NCI-H748 treated with DMSO at 0.1 percent for 48 hours (cell line): Measurements from ENCODE around the gene TTN.

ENCODE experiments used
- DNase-seq: peaks from one replicate; lab custom pipeline; 2025; lab: John Stamatoyannopoulos, UW

TTN gene

GRCh38 chr2:178811901-178812300 is 4.7 kb upstream of the TTN start:
- DNase-seq, result no peak

GRCh38 chr2:178811045-178811444 is 3.8 kb upstream of the TTN start:
- DNase-seq, result no peak

GRCh38 chr2:178810422-178810821 is 3.2 kb upstream of the TTN start:
- no peak for DNase-seq

- DNase-seq, result no peak
Measured at GRCh38 chr2:178806543-178806942, 680 bp downstream of the TTN start.

- no peak for DNase-seq
Measured at GRCh38 chr2:178805457-178805856, 1.8 kb downstream of the TTN start.

- peak; percentile 5 for DNase-seq
Measured at GRCh38 chr2:178804791-178805190, 2.4 kb downstream of the TTN start.

- DNase-seq, result no peak
Measured at GRCh38 chr2:178800510-178800909, 6.7 kb downstream of the TTN start.

GRCh38 chr2:178799305-178799704 is 7.9 kb downstream of the TTN start:
- no peak for DNase-seq

- DNase-seq, result peak; percentile 35
Measured at GRCh38 chr2:178796079-178796677, 11.0 kb downstream of the TTN start.

- no peak for DNase-seq
Measured at GRCh38 chr2:178787934-178788333, 19.3 kb downstream of the TTN start.

GRCh38 chr2:178787155-178787554 is 20.1 kb downstream of the TTN start:
- DNase-seq, result no peak

- no peak for DNase-seq
Measured at GRCh38 chr2:178783889-178784288, 23.3 kb downstream of the TTN start.

- no peak for DNase-seq
Measured at GRCh38 chr2:178782236-178782635, 25.0 kb downstream of the TTN start.

- no peak for DNase-seq
Measured at GRCh38 chr2:178777577-178777976, 29.6 kb downstream of the TTN start.

GRCh38 chr2:178776751-178777150 is 30.5 kb downstream of the TTN start:
- DNase-seq, result no peak

- DNase-seq, result no peak
Measured at GRCh38 chr2:178775975-178776374, 31.2 kb downstream of the TTN start.

GRCh38 chr2:178770518-178770917 is 36.7 kb downstream of the TTN start:
- DNase-seq, result no peak

- DNase-seq, result peak; percentile 73
Measured at GRCh38 chr2:178767094-178768060, 39.8 kb downstream of the TTN start.

- DNase-seq, result no peak
Measured at GRCh38 chr2:178764097-178764496, 43.1 kb downstream of the TTN start.

- peak; percentile 42 for DNase-seq
Measured at GRCh38 chr2:178761759-178762371, 45.4 kb downstream of the TTN start.

- no peak for DNase-seq
Measured at GRCh38 chr2:178756843-178757242, 50.4 kb downstream of the TTN start.

GRCh38 chr2:178756343-178756742 is 50.9 kb downstream of the TTN start:
- no peak for DNase-seq

- no peak for DNase-seq
Measured at GRCh38 chr2:178747767-178748166, 59.5 kb downstream of the TTN start.
